Stimulated activated CD4-positive, alpha-beta T cell treated with anti-CD3 and anti-CD28 coated beads, Interleukin-2, amount 100 ng/mL, for 4 hours (primary cell): ENCODE data around the gene PGLYRP2.

Experiments
- DNase-seq: peaks from one replicate; pipeline ENCODE4 v3.0.0-alpha.2; 2020; ENCODE audit warnings: low read depth

The PGLYRP2 gene

DNA sequence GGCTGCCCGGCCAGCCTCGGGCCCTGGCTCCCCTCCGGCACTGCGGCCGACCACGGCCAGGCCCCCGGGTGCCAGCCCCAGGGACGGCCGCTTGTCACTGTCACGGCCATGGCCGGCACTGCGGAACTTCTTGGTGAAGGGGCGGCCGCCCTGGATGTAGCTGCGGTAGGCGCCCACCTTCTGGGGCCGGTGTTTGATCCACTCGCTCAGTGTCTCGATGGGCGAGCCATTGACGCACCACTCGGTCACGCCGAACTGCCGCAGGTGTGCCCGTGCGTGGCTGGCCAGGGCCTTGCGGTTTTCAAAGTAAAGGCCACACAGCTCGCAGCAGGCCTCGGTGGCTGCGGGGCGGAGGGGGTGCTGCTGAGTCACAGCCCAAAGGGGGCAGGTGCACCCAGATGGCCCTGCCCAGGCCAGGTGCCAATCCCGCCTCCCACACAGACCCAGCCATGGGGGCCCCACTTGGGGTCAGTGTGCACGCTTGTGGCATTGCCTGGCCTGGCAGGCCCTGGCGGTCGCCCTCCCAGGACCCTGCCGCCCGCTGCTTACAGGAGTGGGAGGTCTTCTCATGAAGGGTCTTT is 54.5 kb downstream of the PGLYRP2 start:
- DNase-seq: no peak

DNA sequence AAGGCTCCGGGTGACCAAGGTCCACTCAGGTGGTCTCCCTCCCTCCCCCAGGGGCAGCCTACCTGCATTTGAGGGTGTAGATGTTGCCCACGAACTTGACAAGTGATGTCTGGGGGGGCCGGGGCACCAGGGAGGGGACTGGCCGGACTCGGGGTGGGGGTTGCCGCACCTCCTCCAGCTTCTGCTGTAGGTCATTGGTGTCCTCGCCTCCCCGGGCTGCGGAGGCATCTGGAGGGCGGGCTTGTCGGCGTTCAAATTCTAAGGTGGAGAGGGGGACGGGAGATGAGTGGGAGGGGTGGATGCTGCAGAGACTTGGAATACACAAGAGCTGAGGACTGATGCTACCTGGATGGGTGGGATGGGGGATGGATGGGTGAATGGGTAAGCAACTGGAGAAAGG is 55.2 kb downstream of the PGLYRP2 start:
- no peak for DNase-seq

GRCh38 chr19:15423130-15423529 is 56.2 kb downstream of the PGLYRP2 start:
- no peak for DNase-seq

DNA sequence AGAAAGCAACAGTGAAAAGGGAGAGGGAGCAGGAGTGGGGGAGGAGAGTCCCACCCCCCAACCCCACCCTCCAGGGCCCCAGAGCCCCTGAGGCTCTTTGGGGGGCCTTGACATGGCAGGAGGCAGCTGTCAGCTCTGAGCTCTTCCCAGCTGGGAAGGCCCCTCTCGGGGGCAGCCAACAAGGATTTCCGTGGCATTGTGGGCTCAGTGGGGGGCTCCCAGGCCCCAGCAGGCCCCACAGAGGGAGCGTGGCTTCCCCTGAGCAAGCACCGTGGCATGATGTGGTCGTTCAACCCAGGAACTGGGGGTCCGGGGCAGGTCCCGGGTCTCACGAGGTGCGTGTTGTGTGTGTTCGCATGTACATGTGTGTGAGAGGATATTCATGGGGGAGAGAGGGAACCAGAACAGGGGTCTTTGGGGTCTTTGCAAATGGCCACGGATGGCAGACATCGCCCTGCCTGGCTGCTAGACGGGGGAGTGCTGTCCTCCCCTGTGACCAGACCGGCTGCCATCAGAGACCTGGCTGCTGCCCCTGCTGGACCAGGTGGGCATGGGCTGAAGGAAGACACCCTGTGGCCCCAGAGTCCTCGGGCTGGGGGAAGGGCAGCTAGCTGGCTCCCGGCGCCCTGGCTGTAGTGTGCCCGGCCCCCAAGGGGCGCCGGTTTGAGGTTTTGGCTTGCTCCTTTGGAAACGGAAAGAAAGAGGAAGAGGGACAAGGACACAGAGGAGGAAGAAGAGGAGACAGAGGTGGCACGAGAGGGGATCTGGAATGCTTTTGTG is 56.8 kb downstream of the PGLYRP2 start:
- no peak for DNase-seq

- DNase-seq: no peak
Measured at GRCh38 chr19:15421721-15422260, 57.5 kb downstream of the PGLYRP2 start.

GRCh38 chr19:15421136-15421695 is 58.1 kb downstream of the PGLYRP2 start:
- DNase-seq: no peak

DNA sequence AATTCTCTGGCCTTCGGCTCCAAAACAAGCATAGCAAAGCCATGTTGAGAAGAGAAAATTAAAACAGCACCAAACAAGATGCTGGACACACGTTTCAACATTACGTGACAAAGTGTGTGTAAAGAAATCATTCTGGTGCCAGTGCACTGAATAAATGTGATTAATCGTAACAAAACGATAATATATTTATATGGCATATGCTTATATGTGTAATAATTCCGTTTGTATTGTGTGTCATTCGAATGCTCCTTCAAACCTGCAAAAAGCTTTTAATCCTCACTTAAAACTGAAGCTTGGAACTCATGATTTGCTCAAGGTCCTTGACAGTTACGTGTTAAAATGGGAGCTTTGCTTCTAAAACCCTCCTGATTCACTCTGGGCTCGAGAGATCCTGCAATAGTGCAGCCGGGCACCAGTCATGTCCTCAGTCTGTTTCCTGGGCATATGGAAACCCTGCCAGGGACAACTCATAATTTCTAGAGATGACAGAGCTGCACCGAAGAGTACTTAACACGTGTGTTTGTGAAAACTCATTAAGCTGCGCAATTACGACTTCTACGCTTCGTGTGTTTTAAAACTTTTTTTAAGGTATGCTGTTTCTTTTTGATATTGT is 59.8 kb downstream of the PGLYRP2 start:
- no peak for DNase-seq
